ENCODE measurements around the gene RIPK4. TPM values are rescaled to one million over a fixed set of nuclear protein-coding genes. Genes with fewer than 3 reads are reported as not detected.

RIPK4 gene
- polyA plus RNA-seq, 1 donor (not counting 4 experiments of a cell fraction or from before 2014, with no cell fraction given): 18.4 TPM

- TF ChIP-seq EZH2 (IDR thresholded peaks at IDR 0.05; ENCODE audit: low read length): no peak
- TF ChIP-seq CTCF (optimal IDR thresholded peaks at IDR 0.05 in 1 of 3, IDR thresholded peaks at IDR 0.05 in 1 of 3, conservative IDR thresholded peaks at IDR 0.05 in 1 of 3; ENCODE audit: extremely low read depth in 1 of 3, insufficient read depth in 2 of 3, low read length in 3 of 3): no peak
- peaks cover 62% of the 10 kb centered on the region for H4K20me1 ChIP-seq (ENCODE audit: control insufficient read depth, extremely low read depth, insufficient read depth, low read length)
- no peaks in the 10 kb centered on the region for H3K27me3 ChIP-seq (ENCODE audit: control insufficient read depth, extremely low read depth, insufficient read depth, low read length)
- peak overlapping the region; percentile 97 for H3K9ac ChIP-seq (ENCODE audit: control insufficient read depth, extremely low read depth, insufficient read depth, low read length)
- DNase-seq (ENCODE audit: low read depth, low spot score): no peak
- dilution Hi-C loops (cut with MboI; ENCODE audit: extremely low pct_ligation_motif_present, low sequenced_read_pairs): no loop called here
- peak; percentile 94 for FAIRE-seq
- H3K27ac ChIP-seq (ENCODE audit: control insufficient read depth, insufficient read depth, low read length): peak overlapping the region; percentile 80
- peak overlapping the region; percentile 79 to 92 (median 88) for H3K4me3 ChIP-seq (ENCODE audit: control insufficient read depth in 2 of 3, extremely low read depth in 1 of 3, insufficient read depth in 2 of 3, low read depth in 1 of 3, low read length in 3 of 3)
- no peak overlapping the region for H2AFZ ChIP-seq (ENCODE audit: control insufficient read depth, low read length)
- peak overlapping the region; percentile 95 for H3K4me2 ChIP-seq (ENCODE audit: control insufficient read depth, extremely low read depth, insufficient read depth, low read depth, low read length)
- no peaks in the 10 kb centered on the region for H3K9me3 ChIP-seq (ENCODE audit: control insufficient read depth, low read depth, low read length)
- peaks cover 77% of the 10 kb centered on the region for H3K4me1 ChIP-seq (ENCODE audit: control insufficient read depth, extremely low read depth, insufficient read depth, low read length)
- H3K79me2 ChIP-seq (ENCODE audit: control insufficient read depth, insufficient read depth, low read length): peaks cover 71% of the 10 kb centered on the region
- H3K36me3 ChIP-seq (ENCODE audit: control insufficient read depth in 2 of 2, extremely low read depth in 1 of 2, insufficient read depth in 2 of 2, low read length in 2 of 2): peaks cover 1 to 4% of the 10 kb centered on the region in 2 experiments
- peaks cover 18% of the 10 kb centered on the region for H3K9me1 ChIP-seq (ENCODE audit: control insufficient read depth, extremely low read depth, insufficient read depth, low read length)
Observed at GRCh38 chr21:41764558-41765419, 2.1 kb downstream of the RIPK4 start.

- FAIRE-seq (no peak), DNase-seq (ENCODE audit: low read depth, low spot score) (no peak)
- Histone ChIP-seq H3K4me2 (ENCODE audit: control insufficient read depth, extremely low read depth, insufficient read depth, low read depth, low read length) (peak overlapping the region; percentile 95), H3K9me1 (ENCODE audit: control insufficient read depth, extremely low read depth, insufficient read depth, low read length) (peaks cover 25% of the 10 kb centered on the region), H3K79me2 (ENCODE audit: control insufficient read depth, insufficient read depth, low read length) (peaks cover 79% of the 10 kb centered on the region), H3K36me3 (ENCODE audit: control insufficient read depth in 2 of 2, extremely low read depth in 1 of 2, insufficient read depth in 2 of 2, low read length in 2 of 2) (peaks cover 3 to 4% of the 10 kb centered on the region in 2 experiments), H3K27ac (ENCODE audit: control insufficient read depth, insufficient read depth, low read length) (peak overlapping the region; percentile 80), H2AFZ (ENCODE audit: control insufficient read depth, low read length) (no peak overlapping the region), H3K4me1 (ENCODE audit: control insufficient read depth, extremely low read depth, insufficient read depth, low read length) (peaks cover 83% of the 10 kb centered on the region), H3K9me3 (ENCODE audit: control insufficient read depth, low read depth, low read length) (no peaks in the 10 kb centered on the region), H3K9ac (ENCODE audit: control insufficient read depth, extremely low read depth, insufficient read depth, low read length) (peak overlapping the region; percentile 97), H4K20me1 (ENCODE audit: control insufficient read depth, extremely low read depth, insufficient read depth, low read length) (peaks cover 70% of the 10 kb centered on the region), H3K27me3 (ENCODE audit: control insufficient read depth, extremely low read depth, insufficient read depth, low read length) (no peaks in the 10 kb centered on the region), H3K4me3 (ENCODE audit: control insufficient read depth in 2 of 3, extremely low read depth in 1 of 3, insufficient read depth in 2 of 3, low read depth in 1 of 3, low read length in 3 of 3) (peak overlapping the region; percentile 79 to 92 (median 88))
- dilution Hi-C loops (cut with MboI; ENCODE audit: extremely low pct_ligation_motif_present, low sequenced_read_pairs): no loop called here
- TF ChIP-seq EZH2 (IDR thresholded peaks at IDR 0.05; ENCODE audit: low read length): no peak
- no peak for TF ChIP-seq CTCF (optimal IDR thresholded peaks at IDR 0.05 in 1 of 3, IDR thresholded peaks at IDR 0.05 in 1 of 3, conservative IDR thresholded peaks at IDR 0.05 in 1 of 3; ENCODE audit: extremely low read depth in 1 of 3, insufficient read depth in 2 of 3, low read length in 3 of 3)
Observed at GRCh38 chr21:41763996-41764395, 2.9 kb downstream of the RIPK4 start.
